Fibroblast of villous mesenchyme (primary cell): Measurements from ENCODE around the gene MRPS31. TPM values are rescaled to one million over a fixed set of nuclear protein-coding genes. Genes with fewer than 3 reads are reported as not detected.
A peak's percentile ranks its signal among the peaks of the same experiment; 100 is the strongest.
"Not testable (repeated sequence)": the region's sequence is repeated elsewhere in the genome, so short reads cannot be mapped to it uniquely, and the experiment has no call there.

ENCODE experiments used
- DNase-seq: peaks from one replicate; pipeline ENCODE4 v3.0.0-alpha.2; 2010; ENCODE audit warnings: low read depth
- H3K4me3 ChIP-seq: 2 replicates; pipeline ENCODE4 v1.5.1; 2011; ENCODE audit warnings: low read depth, mild to moderate bottlenecking, low read length
- total RNA-seq: library from RNA; depleted of rRNA; stranded (reverse); fragments of >200 nt; gene quantifications from 2 replicates; pipeline ENCODE4 v1.2.3, GENCODE V29; 2012
- TF ChIP-seq, protein P1 (sequence below): IDR thresholded peaks from 2 replicates; pipeline ENCODE4 v1.5.1; 2012; ENCODE audit warnings: low read depth, mild to moderate bottlenecking, low read length; ENCODE audit not compliant: insufficient read depth

MRPS31 gene
- total RNA-seq, 1 donor, result 18.1 TPM

DNA sequence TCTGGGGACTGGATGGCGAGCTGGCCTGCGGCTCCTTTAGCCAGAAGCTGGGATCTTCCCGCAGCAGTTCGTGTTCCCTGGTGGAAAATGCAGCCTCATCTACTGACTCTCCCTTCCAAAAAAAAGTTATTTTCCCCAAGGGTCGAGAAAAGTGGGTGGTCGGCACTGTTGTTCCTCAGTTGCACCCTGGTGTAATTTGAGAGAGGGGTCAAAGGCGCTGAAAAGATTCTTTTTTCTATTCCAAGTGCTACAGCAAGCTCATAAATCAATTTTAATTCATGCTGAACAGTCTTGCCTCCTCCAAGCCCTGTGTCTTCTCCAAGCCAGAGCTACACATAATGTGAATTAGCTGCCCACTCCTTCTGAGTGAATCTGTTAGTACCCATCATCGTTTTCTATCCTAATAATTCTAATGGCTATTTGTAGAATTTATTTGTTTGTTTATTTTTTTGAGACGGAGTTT is 19.2 kb upstream of the MRPS31 start:
- no peak for DNase-seq
- TF ChIP-seq, protein P1, sequence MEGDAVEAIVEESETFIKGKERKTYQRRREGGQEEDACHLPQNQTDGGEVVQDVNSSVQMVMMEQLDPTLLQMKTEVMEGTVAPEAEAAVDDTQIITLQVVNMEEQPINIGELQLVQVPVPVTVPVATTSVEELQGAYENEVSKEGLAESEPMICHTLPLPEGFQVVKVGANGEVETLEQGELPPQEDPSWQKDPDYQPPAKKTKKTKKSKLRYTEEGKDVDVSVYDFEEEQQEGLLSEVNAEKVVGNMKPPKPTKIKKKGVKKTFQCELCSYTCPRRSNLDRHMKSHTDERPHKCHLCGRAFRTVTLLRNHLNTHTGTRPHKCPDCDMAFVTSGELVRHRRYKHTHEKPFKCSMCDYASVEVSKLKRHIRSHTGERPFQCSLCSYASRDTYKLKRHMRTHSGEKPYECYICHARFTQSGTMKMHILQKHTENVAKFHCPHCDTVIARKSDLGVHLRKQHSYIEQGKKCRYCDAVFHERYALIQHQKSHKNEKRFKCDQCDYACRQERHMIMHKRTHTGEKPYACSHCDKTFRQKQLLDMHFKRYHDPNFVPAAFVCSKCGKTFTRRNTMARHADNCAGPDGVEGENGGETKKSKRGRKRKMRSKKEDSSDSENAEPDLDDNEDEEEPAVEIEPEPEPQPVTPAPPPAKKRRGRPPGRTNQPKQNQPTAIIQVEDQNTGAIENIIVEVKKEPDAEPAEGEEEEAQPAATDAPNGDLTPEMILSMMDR, result no peak
- H3K4me3 ChIP-seq, result peak overlapping the region; percentile 72

DNA sequence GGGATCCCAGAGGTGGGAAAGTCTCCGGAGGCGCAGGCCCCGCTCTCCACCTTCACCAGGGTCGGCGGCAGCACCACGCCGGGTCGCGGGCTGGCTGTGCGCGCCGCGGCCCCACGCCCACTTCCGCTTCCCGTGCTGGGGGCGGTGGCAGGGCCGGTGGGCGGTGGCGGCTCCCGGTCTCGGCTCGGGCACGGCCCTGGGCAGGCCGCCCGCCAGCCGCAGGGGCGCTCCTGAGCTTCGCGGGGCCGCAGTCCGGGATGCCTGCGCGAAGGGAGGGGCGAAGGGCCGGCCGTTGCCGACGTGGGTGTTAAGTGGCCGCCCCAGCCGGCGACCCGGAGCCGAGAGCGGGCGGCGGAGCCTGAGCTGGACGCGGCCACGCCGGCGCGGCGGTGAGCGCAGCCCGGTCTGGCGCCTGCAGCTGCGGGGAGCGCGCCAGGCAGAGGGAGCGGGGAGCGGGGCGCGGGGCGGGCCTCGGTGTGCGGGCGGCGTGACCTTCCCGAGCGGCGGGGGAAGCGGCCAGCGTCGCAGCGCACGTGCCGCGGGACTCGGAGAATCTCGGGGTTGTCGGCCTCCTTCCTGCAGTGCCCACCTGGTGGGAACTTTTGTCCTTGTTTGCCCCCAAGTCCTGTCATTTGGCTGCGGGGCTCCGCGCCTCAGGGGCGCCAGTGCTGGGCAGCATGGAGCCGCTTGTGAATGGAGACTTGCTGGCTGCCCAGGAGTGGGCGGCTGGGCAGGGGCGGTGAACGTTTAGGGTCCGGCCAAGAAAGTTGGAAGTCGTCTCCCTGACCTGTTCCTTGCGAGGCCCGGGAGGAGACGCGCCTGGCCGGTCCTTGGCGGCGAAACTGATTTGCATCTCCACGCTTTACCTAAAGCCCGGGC is 18.5 kb upstream of the MRPS31 start, which contains the start of gene SLC25A15:
Gene SLC25A15, plus strand, starts transcription at position 337 of the 879 bp plus-strand sequence. CDS start 3,616 bp downstream, outside the sequence.
- peak; percentile 83 for DNase-seq
- peak within 1 kb of the TSS; percentile 72 for H3K4me3 ChIP-seq
- TF ChIP-seq, protein P1, result no peak

DNA sequence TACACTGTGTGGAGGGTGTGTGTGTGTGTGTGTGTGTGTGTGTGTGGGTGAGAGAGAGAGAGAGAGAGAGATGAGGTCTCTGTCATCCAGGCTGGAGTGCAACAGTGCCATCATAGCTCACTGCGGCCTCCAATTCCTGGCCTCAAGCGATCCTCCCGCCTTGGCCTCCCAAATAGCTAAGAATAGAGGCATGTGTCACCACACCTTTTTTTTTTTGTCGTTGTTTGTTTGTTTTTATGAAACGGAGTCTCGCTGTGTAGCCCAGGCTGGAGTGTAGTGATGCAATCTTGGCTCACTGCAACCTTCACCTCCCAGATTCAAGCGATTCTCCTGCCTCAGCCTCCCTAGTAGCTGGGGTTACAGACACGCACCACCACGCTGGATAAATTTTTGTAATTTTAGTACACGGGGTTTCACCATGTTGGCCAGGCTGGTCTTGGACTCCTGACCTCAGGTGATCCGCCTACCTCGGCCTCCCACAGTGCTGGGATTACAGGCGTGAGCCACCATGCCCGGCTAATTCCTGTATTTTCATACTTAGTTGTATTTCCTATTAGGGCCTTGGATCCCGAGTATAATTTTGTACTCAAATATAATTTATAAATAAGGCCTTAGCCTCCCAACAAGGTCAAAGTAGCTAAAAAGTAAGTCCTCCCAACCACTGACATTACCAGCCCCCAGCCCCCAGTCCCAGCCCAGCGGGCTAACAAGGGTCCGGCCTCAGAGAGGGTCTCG is 17.7 kb upstream of the MRPS31 start:
- H3K4me3 ChIP-seq, result peak overlapping the region; percentile 72
- DNase-seq, result not testable (repeated sequence)

DNA sequence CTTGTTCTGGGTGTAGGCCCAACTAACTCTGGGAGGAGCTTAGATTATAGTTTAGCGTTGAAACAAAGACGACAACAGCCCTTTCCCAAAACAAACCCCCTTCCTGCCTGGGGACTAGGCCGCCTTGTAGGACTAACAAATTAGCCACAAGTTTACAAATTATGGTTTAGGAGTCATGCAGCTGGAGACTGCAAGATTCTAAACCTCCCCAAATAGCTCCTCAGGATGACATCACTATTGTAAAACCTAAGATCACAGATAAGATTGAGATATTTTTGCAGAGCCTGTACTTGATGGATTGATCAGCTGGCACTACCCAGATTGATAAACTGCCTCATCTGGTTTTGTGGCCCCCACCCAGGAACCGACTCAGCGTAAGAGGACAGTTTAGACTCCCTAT is 16.1 kb upstream of the MRPS31 start:
- no peak overlapping the region for H3K4me3 ChIP-seq
- TF ChIP-seq, protein P1, result no peak
- peak; percentile 94 for DNase-seq

DNA sequence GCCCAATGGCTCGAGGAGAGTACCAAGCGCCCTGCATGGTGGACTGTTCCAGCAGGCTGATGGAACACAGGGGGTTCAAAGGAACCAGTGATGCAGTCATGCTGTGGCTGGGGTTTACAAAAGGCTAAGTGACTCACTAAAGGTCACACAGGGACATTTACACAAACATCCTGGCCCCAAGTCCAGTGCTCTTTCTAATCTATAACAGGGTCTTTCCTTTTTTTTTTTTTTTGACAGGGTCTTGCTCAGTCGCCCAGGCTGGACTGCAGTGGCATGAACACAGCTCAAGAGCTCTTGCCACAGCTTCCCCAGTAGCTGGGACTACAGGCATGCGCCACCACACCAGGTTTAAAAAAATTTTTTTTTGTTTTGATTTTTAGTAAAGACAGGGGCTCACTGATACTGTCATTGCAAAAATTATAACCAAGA is 15.6 kb upstream of the MRPS31 start:
- DNase-seq, result peak; percentile 76
- TF ChIP-seq, protein P1, result no peak
- H3K4me3 ChIP-seq, result no peak overlapping the region

DNA sequence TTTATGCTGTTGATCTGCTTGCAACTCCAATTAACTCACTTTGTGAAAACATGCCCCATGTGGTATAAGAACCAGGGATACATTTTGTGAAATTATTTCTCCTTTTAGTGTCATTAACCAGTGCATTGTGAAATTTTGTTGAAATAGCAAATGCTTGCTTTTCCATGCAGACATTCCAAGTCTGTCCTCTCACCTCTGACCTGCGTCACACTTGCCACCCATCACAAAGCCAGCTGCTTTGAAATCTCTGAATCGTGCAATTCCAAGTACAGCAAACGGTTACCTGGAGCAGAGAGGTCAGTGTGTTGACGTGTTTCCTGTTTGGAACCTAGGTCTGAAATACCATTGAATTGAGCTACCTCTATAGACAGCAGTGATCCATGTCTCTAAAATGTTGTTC is 13.6 kb upstream of the MRPS31 start:
- no peak overlapping the region for H3K4me3 ChIP-seq
- no peak for DNase-seq
- TF ChIP-seq, protein P1, result no peak

DNA sequence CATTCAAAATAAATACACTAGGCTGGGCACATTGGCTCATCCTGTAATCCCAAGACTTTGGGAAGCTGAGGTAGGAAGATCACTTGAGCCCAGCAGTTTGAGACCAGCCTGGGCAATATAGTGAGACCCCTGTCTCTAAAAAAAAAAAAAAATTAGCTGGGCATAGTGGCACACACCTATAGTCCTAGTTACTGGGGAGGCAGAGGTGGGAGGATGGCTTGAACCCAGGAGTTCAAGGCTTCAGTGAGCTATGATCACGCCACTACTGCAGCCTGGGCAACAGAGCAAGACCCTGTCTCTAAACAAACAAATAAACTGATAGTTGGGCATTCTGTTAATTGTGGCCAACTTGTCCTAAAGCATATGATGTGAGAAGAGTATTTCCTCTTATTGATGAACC is 12.0 kb upstream of the MRPS31 start:
- H3K4me3 ChIP-seq, DNase-seq: not testable (repeated sequence)
